Transverse colon (tissue), 3 donors: ENCODE results near the gene CCDC61.

Experiments used
- CTCF ChIP-seq, 5 experiments: fragments of 200-600 bp in 3 of 5; fragments of 450-650 bp in 2 of 5; sonication (generic) in 3 of 5; IDR thresholded peaks; 1 replicate in 2 of 5; 2 replicates in 3 of 5; pipeline ENCODE4 v1.5.1; 2016 to 2017; ENCODE audit warnings: antibody characterized with exemption in 5 of 5, inconsistent platforms in 3 of 5, mild to moderate bottlenecking in 2 of 5, moderate library complexity in 1 of 5
- POLR2A ChIP-seq: fragments of 450-650 bp; IDR thresholded peaks from one replicate; pipeline ENCODE4 v1.6.1; 2016; ENCODE audit warnings: antibody characterized with exemption, mild to moderate bottlenecking, moderate library complexity

GRCh38 chr19:45959517-45960025 lies 35.7 kb upstream of the CCDC61 start:
- TF ChIP-seq CTCF (IDR thresholded peaks at IDR 0.05), result no peak
- TF ChIP-seq POLR2A, result no peak
